Neural cell (in vitro differentiated cells): ENCODE results near the gene SNTB2. TPM values are rescaled to one million over a fixed set of nuclear protein-coding genes. Genes with fewer than 3 reads are reported as not detected.

Experiments
- H2AFZ ChIP-seq: fragments of 200-600, 300-800 bp; sonication (generic), shearing (Covaris generic); 2 replicates; pipeline ENCODE4 v1.6.0; 2014; ENCODE audit warnings: low read depth, mild to moderate bottlenecking, antibody characterized with exemption, low read length, moderate library complexity
- H3F3A ChIP-seq: fragments of 200-600 bp; shearing (Covaris generic); 2 replicates; pipeline ENCODE4 v1.6.1; 2016; ENCODE audit warnings: mild to moderate bottlenecking, moderate library complexity, mixed read lengths, antibody characterized with exemption, low read length; ENCODE audit not compliant: insufficient read depth, poor library complexity, severe bottlenecking
- H3K27ac ChIP-seq: fragments of 200-600, 300-800 bp; sonication (generic), shearing (Covaris generic); 2 replicates; pipeline ENCODE4 v1.5.1; 2014; ENCODE audit warnings: mild to moderate bottlenecking, low read length, moderate library complexity
- H3K27me3 ChIP-seq: fragments of 300-800, 200-600 bp; sonication (generic), shearing (Covaris generic); 2 replicates; pipeline ENCODE4 v1.6.0; 2014; ENCODE audit warnings: mild to moderate bottlenecking, low read depth, low read length, moderate library complexity; ENCODE audit not compliant: insufficient read depth
- H3K36me3 ChIP-seq: fragments of 300-800, 200-600 bp; sonication (generic), shearing (Covaris generic); 2 replicates; pipeline ENCODE4 v1.5.1; 2014; ENCODE audit warnings: mild to moderate bottlenecking, antibody characterized with exemption, low read length, moderate library complexity; ENCODE audit not compliant: insufficient read depth
- H3K4me2 ChIP-seq: fragments of 300-800, 200-600 bp; sonication (generic), shearing (Covaris generic); 2 replicates; pipeline ENCODE4 v1.6.0; 2014; ENCODE audit warnings: mild to moderate bottlenecking, low read length
- H3K4me3 ChIP-seq: fragments of 300-800, 200-600 bp; sonication (generic), shearing (Covaris generic); 2 replicates; pipeline ENCODE4 v1.5.1; 2014; ENCODE audit warnings: mild to moderate bottlenecking, low read length, moderate library complexity
- H3K79me2 ChIP-seq: fragments of 200-600 bp; shearing (Covaris generic); replicated peaks from 2 replicates; pipeline ENCODE4 v1.6.0; 2014; ENCODE audit warnings: mild to moderate bottlenecking, low read length, moderate library complexity; ENCODE audit not compliant: insufficient read depth
- H3K9ac ChIP-seq: fragments of 300-800, 200-600 bp; sonication (generic), shearing (Covaris generic); 2 replicates; pipeline ENCODE4 v1.6.1; 2016; ENCODE audit warnings: mild to moderate bottlenecking, low read length, mixed read lengths
- H3K9me2 ChIP-seq: fragments of 200-600 bp; shearing (Covaris generic); 2 replicates; pipeline ENCODE4 v1.6.1; 2016; ENCODE audit warnings: mild to moderate bottlenecking, low read length, mixed read lengths; ENCODE audit not compliant: insufficient read depth
- H3K9me3 ChIP-seq: fragments of 200-600, 300-800 bp; sonication (generic), shearing (Covaris generic); 2 replicates; pipeline ENCODE4 v1.6.1; 2016; ENCODE audit warnings: mild to moderate bottlenecking, mixed run types, low read length, moderate library complexity, mixed read lengths
- H4K20me1 ChIP-seq: fragments of 200-600 bp; shearing (Covaris generic); 2 replicates; pipeline ENCODE4 v1.6.1; 2016; ENCODE audit warnings: mild to moderate bottlenecking, mixed run types; ENCODE audit not compliant: insufficient read depth
- CTCF ChIP-seq: fragments of 450-650 bp; IDR thresholded peaks from 2 replicates; pipeline ENCODE4 v1.5.1; 2014; ENCODE audit warnings: antibody characterized with exemption, mild to moderate bottlenecking, moderate library complexity; ENCODE audit not compliant: poor library complexity, severe bottlenecking
- EP300 ChIP-seq: fragments of 450-650 bp; conservative IDR thresholded peaks from 2 replicates; pipeline ENCODE4 v1.6.1; 2014; ENCODE audit warnings: antibody characterized with exemption, mild to moderate bottlenecking, moderate library complexity; ENCODE audit not compliant: poor library complexity, severe bottlenecking
- EZH2 ChIP-seq: fragments of 200-600, 300-800 bp; shearing (Covaris generic), sonication (generic); IDR thresholded peaks from 2 replicates; pipeline ENCODE4 v1.6.1; 2014; ENCODE audit warnings: antibody characterized with exemption, low read length, borderline replicate concordance, mild to moderate bottlenecking; ENCODE audit not compliant: insufficient read depth, poor library complexity, severe bottlenecking
- MXI1 ChIP-seq: fragments of 450-650 bp; conservative IDR thresholded peaks from 2 replicates; pipeline ENCODE4 v1.6.1; 2014; ENCODE audit warnings: antibody characterized with exemption, mild to moderate bottlenecking; ENCODE audit not compliant: poor library complexity, severe bottlenecking
- POLR2AphosphoS5 ChIP-seq: IDR thresholded peaks from 2 replicates; pipeline ENCODE4 v1.6.1; 2012
- RAD21 ChIP-seq: fragments of 450-650 bp; conservative IDR thresholded peaks from 2 replicates; pipeline ENCODE4 v1.6.1; 2014; ENCODE audit warnings: antibody characterized with exemption, mild to moderate bottlenecking, moderate library complexity
- REST ChIP-seq: IDR thresholded peaks from 2 replicates; pipeline ENCODE4 v1.6.1; 2012; ENCODE audit warnings: borderline replicate concordance
- SMC3 ChIP-seq: fragments of 450-650 bp; conservative IDR thresholded peaks from 2 replicates; pipeline ENCODE4 v1.6.1; 2014; ENCODE audit warnings: antibody characterized with exemption, mild to moderate bottlenecking, moderate library complexity; ENCODE audit not compliant: poor library complexity
- TAF1 ChIP-seq: IDR thresholded peaks from 2 replicates; pipeline ENCODE4 v1.6.1; 2012; ENCODE audit warnings: low read depth
- polyA plus RNA-seq: library from polyadenylated mRNA; depleted of rRNA; stranded (reverse); fragments of >200 nt; gene quantifications from 2 replicates; pipeline ENCODE4 v1.2.3, GENCODE V29; 2014

SNTB2 gene
- polyA plus RNA-seq, 1 donor from 2014 or later, result 7.0 TPM

- Histone ChIP-seq H2AFZ (no peak overlapping the region), H3K9me2 (no peaks in the 10 kb centered on the region), H3K79me2 (no peaks in the 10 kb centered on the region), H4K20me1 (no peaks in the 10 kb centered on the region), H3K36me3 (no peaks in the 10 kb centered on the region), H3K9me3 (no peaks in the 10 kb centered on the region), H3K9ac (no peak overlapping the region), H3F3A (no peaks in the 10 kb centered on the region), H3K4me3 (no peak overlapping the region), H3K27ac (no peak overlapping the region), H3K27me3 (no peaks in the 10 kb centered on the region), H3K4me2 (no peak overlapping the region)
- no peak for TF ChIP-seq REST
- no peak for TF ChIP-seq RAD21
- no peak for TF ChIP-seq TAF1
- no peak for TF ChIP-seq CTCF
- TF ChIP-seq MXI1, result no peak
- TF ChIP-seq POLR2AphosphoS5, result no peak
- no peak for TF ChIP-seq EZH2
- TF ChIP-seq EP300, result no peak
- no peak for TF ChIP-seq SMC3
These were observed 57.4 kb downstream of the SNTB2 start for GRCh38 chr16:69244336-69244735.

GRCh38 chr16:69250081-69250480 lies 63.1 kb downstream of the SNTB2 start:
- TF ChIP-seq CTCF, result no peak
- TF ChIP-seq EZH2, result no peak
- no peak for TF ChIP-seq EP300
- no peak for TF ChIP-seq REST
- TF ChIP-seq POLR2AphosphoS5, result no peak
- no peak for TF ChIP-seq TAF1
- no peak for TF ChIP-seq MXI1
- TF ChIP-seq RAD21, result no peak
- TF ChIP-seq SMC3, result no peak
- no peaks in the 10 kb centered on the region for H3K27me3 ChIP-seq
- no peak overlapping the region for H2AFZ ChIP-seq
- H3K36me3 ChIP-seq, result no peaks in the 10 kb centered on the region
- H3K27ac ChIP-seq, result no peak overlapping the region
- H3K79me2 ChIP-seq, result no peaks in the 10 kb centered on the region
- H3K9me2 ChIP-seq, result no peaks in the 10 kb centered on the region
- no peak overlapping the region for H3K4me2 ChIP-seq
- no peaks in the 10 kb centered on the region for H3F3A ChIP-seq
- no peak overlapping the region for H3K4me3 ChIP-seq
- H3K9ac ChIP-seq, result no peak overlapping the region
- H4K20me1 ChIP-seq, result no peaks in the 10 kb centered on the region
- no peaks in the 10 kb centered on the region for H3K9me3 ChIP-seq
